Cardiac septum (tissue), 1 donor: ENCODE measurements around the gene DNAH8. TPM values are rescaled to one million over a fixed set of nuclear protein-coding genes. Genes with fewer than 3 reads are reported as not detected.

ENCODE experiments used
- DNase-seq: peaks from one replicate; pipeline ENCODE4 v3.0.0-alpha.2; 2020; ENCODE audit warnings: low spot score
- intact Hi-C: fragments of 100-400 bp; cut with DNase I; formaldehyde crosslinking; loops from one replicate; pipeline ENCODE4 v1.14.0; 2022
- total RNA-seq: library from RNA; stranded (reverse); fragmentation: NEBNext Ultra II Directional; extraction: Animal tissue kit (Norgen Biotek cat#: 25700); gene quantifications from one replicate; pipeline ENCODE4 v1.2.1, GENCODE V29; 2021
- donor health status: DM: no; HTN: no; CAD: no.

DNAH8 gene
- total RNA-seq, 1 donor from 2014 or later: 0.03 TPM

GRCh38 chr6:38736951-38737350 is 21.8 kb downstream of the DNAH8 start:
- intact Hi-C loops: no loop called here
- no peak for DNase-seq

DNA sequence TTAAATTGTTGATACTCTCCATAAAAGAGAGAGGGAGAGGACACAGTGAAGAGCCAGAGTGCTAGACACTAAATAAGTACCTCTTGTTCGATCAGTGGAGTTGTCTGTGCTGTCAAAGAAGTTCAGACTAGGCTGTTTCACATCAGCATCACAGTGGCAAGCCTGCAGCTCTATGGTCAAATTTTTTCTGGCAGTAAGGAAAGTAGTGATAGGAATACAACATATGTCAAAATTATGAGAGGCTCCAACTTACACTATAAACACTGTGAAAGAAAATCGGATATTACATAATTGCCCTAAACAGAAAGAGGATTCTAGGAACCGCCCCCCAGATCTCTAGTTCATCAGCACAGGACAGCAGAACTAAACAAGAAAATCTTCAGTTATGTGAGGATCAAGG is 23.1 kb downstream of the DNAH8 start:
- intact Hi-C loops: no loop called here

DNA sequence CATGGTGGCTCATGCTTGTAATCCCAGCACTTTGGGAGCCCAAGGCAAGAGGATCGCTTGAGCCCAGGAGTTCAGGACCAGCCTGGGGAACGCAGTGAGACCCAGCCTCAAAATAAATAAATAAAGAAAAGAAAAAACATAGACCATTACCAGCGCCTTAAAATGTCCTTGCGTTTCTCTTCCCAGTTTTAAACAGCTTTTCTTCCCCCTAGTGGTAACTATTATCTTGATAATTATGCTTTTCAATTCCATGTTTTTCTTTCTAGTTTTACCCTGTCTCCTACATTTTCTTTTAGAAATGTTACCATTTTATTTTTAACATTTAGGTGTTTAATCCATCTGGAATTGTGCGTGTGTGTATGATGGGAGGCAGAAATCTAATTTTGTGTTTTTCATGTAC is 24.4 kb downstream of the DNAH8 start:
- intact Hi-C loops: no loop called here
- no peak for DNase-seq

More for the DNA sequence above, 23.1 kb downstream of the DNAH8 start:
- DNase-seq: no peak

DNA sequence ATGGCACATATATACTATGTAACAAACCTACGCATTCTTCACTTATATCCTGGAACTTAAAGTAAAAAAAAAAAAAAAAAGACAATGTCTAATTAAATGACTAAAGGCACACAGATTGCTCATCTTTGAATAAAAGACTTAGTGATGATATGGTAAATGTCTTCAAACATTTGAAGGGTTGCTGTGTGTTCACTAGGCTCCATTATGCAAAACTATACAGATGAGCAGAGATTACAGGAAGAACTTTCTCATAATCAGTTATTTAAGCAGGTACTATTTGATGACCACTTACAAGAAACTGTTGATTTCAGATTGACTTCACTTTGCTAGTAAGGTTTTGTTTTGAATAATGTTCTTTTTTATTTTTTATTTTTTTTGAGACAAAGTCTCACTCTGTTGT is 34.4 kb downstream of the DNAH8 start:
- intact Hi-C loops: no loop called here
- no peak for DNase-seq

DNA sequence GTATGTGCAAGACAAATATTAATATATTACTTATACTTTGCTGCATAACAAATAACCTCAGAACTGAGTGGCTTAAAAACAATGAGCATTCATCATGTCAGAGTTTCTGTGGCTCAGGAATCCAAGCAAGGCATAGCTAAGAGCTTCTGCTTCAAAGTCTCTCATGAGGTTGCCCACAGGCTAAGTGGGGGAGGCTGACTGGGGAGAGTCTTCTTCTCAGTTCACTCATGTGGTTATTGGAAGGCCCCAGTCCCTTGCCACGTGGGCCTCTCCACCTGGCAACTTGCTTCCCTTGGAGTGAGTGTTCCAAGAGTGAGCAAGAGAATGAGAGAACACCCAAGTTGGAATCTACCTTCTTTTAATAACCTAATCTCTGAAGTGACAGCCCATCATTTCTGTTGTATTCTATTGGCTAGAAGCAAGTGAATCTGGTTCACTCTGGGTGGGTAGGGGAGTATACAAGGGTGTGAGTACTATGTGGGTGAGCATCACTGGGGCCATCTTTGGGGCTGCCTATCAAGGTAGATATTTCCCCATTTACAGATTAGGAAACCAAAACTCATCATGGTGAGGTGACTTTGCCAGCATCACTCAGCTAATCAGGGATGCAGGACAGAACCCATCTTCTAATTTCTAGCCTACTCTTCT is 36.0 kb downstream of the DNAH8 start:
- intact Hi-C loops: no loop called here
- no peak for DNase-seq

DNA sequence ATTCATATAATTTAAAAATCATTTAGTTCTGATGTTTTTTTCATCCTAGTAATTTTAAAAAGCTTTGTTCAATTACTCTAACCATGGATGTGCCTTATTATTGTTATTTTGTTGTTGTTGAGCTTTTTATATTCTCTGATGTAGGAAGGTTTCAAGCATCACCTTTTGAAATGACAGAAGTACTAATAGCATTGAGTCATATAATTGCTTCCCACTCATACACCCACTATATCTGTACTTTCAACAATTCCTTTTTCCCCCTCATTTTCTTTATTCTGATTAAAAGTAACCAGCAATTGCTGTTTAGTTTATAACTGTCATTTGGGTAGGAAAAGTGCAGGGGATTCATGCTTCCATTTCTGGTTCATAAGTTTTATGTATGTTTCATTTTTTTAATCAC is 38.6 kb downstream of the DNAH8 start:
- intact Hi-C loops: no loop called here
- DNase-seq: no peak

GRCh38 chr6:38755207-38755606 is 40.1 kb downstream of the DNAH8 start:
- intact Hi-C loops: no loop called here
- no peak for DNase-seq

- intact Hi-C loops: no loop called here
- DNase-seq: no peak
These were observed 40.8 kb downstream of the DNAH8 start for GRCh38 chr6:38755874-38756273.

GRCh38 chr6:38760097-38760496 is 45.0 kb downstream of the DNAH8 start:
- DNase-seq: no peak
- intact Hi-C loops: no loop called here

GRCh38 chr6:38762848-38763247 is 47.7 kb downstream of the DNAH8 start:
- DNase-seq: no peak
- intact Hi-C loops: no loop called here

- intact Hi-C loops: no loop called here
- no peak for DNase-seq
These were observed 52.4 kb downstream of the DNAH8 start for GRCh38 chr6:38767560-38767959.

DNA sequence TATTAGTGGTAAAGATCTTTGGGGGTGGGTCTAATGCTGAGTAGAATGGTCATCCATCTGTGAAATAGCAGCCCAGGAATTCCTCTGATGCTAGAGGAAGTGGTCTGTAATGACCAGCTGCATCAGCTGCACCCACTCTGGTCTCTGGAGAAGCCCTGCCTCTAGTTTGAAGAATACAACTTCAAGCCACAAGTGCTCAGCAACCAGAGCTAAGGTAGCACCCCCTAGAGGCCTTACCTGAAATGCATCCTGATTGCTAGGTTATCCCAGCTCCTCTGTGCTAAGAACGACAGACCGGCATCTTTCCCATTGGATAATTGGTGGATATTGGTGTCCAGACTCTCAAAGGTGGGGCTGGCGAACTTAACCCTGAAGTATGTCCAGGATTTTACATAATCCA is 58.2 kb downstream of the DNAH8 start:
- intact Hi-C loops: no loop called here
- no peak for DNase-seq

DNA sequence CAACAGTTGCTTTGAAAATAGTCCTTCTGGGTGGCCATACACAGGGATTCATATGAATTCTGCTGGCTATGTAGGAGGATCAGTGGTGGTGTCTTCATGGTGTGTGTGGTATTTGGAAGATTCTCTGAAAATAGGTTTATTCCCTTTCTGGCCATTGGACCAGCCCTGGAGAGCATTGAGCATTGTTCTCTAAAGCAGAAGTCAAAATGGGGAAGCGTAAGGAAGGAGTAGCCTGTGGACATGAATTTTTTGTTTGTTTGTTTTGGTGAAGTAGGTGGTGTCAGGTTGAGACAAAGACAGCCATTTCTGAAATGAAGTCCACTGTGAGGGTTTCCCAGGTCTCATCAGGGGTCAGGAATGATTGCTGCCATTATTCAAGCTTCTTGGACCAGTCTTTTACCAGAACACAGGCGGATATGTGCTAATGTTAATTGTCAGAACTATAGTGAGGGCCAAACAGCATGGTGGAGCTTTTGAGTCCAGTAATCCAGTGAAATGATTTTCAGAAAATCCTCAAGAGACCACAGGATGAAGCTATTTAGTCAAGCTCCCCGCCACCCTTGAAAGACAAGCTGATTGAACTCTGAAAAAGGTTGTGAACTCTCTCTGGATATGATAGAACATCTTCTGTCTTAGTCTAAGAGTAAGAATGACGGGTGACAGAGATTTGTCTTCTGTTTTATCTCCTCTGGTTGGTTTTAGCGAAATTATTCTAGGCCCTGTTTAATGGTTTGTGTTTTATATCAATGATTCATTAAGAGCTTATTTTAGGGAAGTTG is 60.0 kb downstream of the DNAH8 start:
- intact Hi-C loops: no loop called here
- DNase-seq: no peak

GRCh38 chr6:38775870-38776269 is 60.8 kb downstream of the DNAH8 start:
- intact Hi-C loops: no loop called here
- DNase-seq: no peak

DNA sequence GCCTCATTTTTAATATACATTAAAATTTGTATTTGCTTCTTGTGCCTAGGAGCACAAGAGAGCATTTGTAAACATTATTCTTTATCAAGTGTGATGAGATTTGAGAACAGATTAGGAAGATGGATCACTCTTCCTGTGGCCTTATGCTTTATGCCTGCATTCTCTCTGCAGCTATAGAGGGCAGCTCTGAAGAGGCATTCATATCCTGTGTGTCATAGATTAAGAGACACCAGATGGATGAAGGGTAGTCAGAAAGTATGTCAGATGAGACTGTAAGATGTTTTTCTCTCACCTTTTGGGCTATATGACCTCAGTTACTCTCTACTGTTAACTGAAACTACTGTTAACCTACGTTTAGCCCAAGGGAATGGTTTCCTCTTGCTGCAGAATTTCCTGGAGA is 61.4 kb downstream of the DNAH8 start:
- intact Hi-C loops: no loop called here
- DNase-seq: no peak

DNA sequence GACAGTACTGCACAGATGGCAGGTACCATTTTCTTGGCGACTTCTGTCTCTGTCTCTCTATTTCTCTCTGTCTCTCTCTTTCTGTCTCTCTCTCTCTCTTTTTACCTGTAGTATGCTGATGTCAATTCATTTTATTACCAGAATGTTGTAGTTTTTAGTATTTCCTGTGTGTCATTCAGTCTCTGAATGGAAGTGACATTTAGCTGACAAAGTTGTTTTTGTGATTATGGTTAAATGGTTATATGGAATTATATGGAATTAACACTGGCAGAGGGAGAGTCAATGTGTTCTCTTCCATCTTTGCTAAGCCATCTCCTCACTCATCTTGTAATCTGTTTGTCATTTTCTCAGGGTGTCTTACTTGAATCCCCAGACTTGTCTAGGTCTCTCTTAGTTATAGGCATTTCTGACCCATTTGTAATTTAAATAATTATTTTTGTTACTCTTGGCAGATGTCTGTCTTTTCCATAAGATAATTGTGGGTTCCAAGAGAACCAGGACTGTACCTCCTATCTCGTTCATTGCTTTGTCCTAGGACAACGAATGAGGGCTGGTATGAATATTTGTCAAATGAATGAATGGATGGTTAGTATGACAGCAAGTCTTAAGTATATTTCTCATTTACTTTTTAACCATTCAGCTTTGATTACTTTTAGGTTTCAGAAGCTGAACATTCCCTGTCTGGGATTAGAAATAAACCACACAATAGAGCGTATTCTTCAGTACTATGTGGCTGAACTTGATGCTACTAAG is 64.4 kb downstream of the DNAH8 start:
- DNase-seq: no peak
- intact Hi-C loops: no loop called here

DNA sequence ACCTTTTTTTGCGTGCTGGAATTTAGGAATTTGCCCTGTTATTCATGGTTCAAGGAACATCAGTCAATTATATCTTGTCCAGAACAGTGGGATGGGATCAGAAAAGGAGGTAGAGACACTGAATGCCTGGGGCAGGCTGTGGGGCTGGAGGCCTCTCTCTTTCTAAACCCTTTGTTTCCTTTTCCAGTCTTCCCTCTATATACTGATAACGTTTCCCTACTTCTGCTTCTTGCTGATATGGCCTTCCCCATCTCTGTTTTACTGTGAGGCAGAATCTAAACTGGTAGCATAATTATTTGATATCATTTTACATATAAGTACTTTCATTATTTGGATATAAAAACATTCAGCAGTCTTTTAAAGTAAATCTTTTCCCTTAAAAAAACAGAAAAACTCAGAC is 67.5 kb downstream of the DNAH8 start:
- intact Hi-C loops: no loop called here
- DNase-seq: no peak

- no peak for DNase-seq
- intact Hi-C loops: no loop called here
These were observed 68.5 kb downstream of the DNAH8 start for GRCh38 chr6:38783443-38784228.

- intact Hi-C loops: no loop called here
- no peak for DNase-seq
These were observed 69.6 kb downstream of the DNAH8 start for GRCh38 chr6:38784506-38785235.
